PC-9 (cell line): ENCODE measurements around the gene LEFTY2. TPM values are rescaled to one million over a fixed set of nuclear protein-coding genes. Genes with fewer than 3 reads are reported as not detected.

Experiments used
- BruUV-seq: library from RNA; stranded (reverse); fragments of 400-500 nt; replicated peaks from 2 replicates; lab custom pipeline; 2021; lab: Mats Ljungman, UMichigan
- CTCF ChIA-PET: fragments of 300-600 bp; sonication (Branson Sonifier 250); formaldehyde crosslinking; loops from one replicate; lab custom pipeline; 2022; ENCODE audit warnings: antibody characterized with exemption; lab: Charles Lee
- POLR2A ChIA-PET: fragments of 300-600 bp; sonication (Branson Sonifier 250); formaldehyde crosslinking; loops from one replicate; lab custom pipeline; 2022; ENCODE audit warnings: antibody characterized with exemption; ENCODE audit not compliant: unreplicated experiment; lab: Charles Lee
- DNase-seq, 2 experiments: peaks; one replicate each; pipeline versions ENCODE4 v3.0.0 to v3.0.0-alpha.2; 2015 to 2022; ENCODE audit warnings: mixed read lengths in 1 of 2
- H2AFZ ChIP-seq: fragments of 200-600 bp; sonication (generic); 2 replicates; pipeline ENCODE4 v1.8.1; 2017; ENCODE audit warnings: antibody characterized with exemption
- H3F3A ChIP-seq: fragments of 200-600 bp; sonication (generic); 2 replicates; pipeline ENCODE4 v1.8.1; 2017; ENCODE audit warnings: antibody characterized with exemption, mild to moderate bottlenecking, low read depth; ENCODE audit not compliant: insufficient read depth
- H3K27ac ChIP-seq: fragments of 200-600 bp; sonication (generic); 2 replicates; pipeline ENCODE4 v1.6.1; 2016; ENCODE audit warnings: mixed run types
- H3K27me3 ChIP-seq: fragments of 200-600 bp; sonication (generic); 2 replicates; pipeline ENCODE4 v1.6.1; 2016; ENCODE audit warnings: low read depth, mixed run types; ENCODE audit not compliant: insufficient read depth
- H3K36me3 ChIP-seq: fragments of 200-600 bp; sonication (generic); 2 replicates; pipeline ENCODE4 v1.6.1; 2016; ENCODE audit warnings: low read depth, mixed run types
- H3K4me1 ChIP-seq: fragments of 200-600 bp; sonication (generic); replicated peaks from 2 replicates; pipeline ENCODE4 v1.6.1; 2016; ENCODE audit warnings: mixed run types; ENCODE audit not compliant: insufficient read depth
- H3K4me2 ChIP-seq: fragments of 200-600 bp; sonication (generic); 2 replicates; pipeline ENCODE4 v1.6.1; 2017; ENCODE audit warnings: mixed run types
- H3K4me3 ChIP-seq: fragments of 200-600 bp; sonication (generic); 2 replicates; pipeline ENCODE4 v1.6.1; 2016; ENCODE audit warnings: mixed run types
- H3K79me2 ChIP-seq: fragments of 200-600 bp; sonication (generic); 2 replicates; pipeline ENCODE4 v1.6.1; 2017; ENCODE audit warnings: low read depth, mixed run types
- H3K9me2 ChIP-seq: fragments of 200-600 bp; sonication (generic); 2 replicates; pipeline ENCODE4 v1.8.1; 2017; ENCODE audit warnings: mild to moderate bottlenecking; ENCODE audit not compliant: insufficient read depth
- H3K9me3 ChIP-seq: fragments of 200-600 bp; sonication (generic); 2 replicates; pipeline ENCODE4 v1.8.1; 2016; ENCODE audit warnings: low read depth; ENCODE audit not compliant: insufficient read depth
- H4K20me1 ChIP-seq: fragments of 200-600 bp; sonication (generic); 2 replicates; pipeline ENCODE4 v1.8.1; 2017; ENCODE audit not compliant: insufficient read depth
- CTCF ChIP-seq: fragments of 200-600 bp; sonication (generic); conservative IDR thresholded peaks from 2 replicates; pipeline ENCODE4 v1.6.1; 2017; ENCODE audit warnings: mixed run types, antibody characterized with exemption, mild to moderate bottlenecking, moderate library complexity
- EZH2 ChIP-seq: fragments of 200-600 bp; sonication (generic); IDR thresholded peaks from 2 replicates; pipeline ENCODE4 v1.8.0; 2017; ENCODE audit warnings: antibody characterized with exemption, low read depth
- intact Hi-C: fragments of 100-400 bp; cut with micrococcal nuclease; formaldehyde crosslinking; loops from one replicate; pipeline ENCODE4 v1.10.0; 2022; ENCODE audit not compliant: unreplicated experiment
- total RNA-seq: library from RNA; stranded (reverse); gene quantifications from 2 replicates; pipeline ENCODE4 v1.2.3, GENCODE V29; 2021

Gene LEFTY2
- total RNA-seq, 1 experiment from 2014 or later: not detected

GRCh38 chr1:225944387-225944786 lies 3.4 kb upstream of the LEFTY2 start:
- 0 out of 2 replicates have a peak, but pooled peaks cover 2% of the 10 kb centered on the region for H3K27me3 ChIP-seq
- no peaks in the 10 kb centered on the region for H3F3A ChIP-seq
- DNase-seq: no peak
- no TSS peak for BruUV-seq
- H3K4me2 ChIP-seq: no peak overlapping the region
- ChIA-PET POLR2A (no interaction called here), CTCF (no interaction called here)
- no peaks in the 10 kb centered on the region for H3K9me2 ChIP-seq
- TF ChIP-seq EZH2 (no peak), CTCF (no peak)
- H3K27ac ChIP-seq: no peak overlapping the region
- no peaks in the 10 kb centered on the region for H3K79me2 ChIP-seq
- H3K4me3 ChIP-seq: no peak overlapping the region
- no peak overlapping the region for H2AFZ ChIP-seq
- intact Hi-C loops: no loop called here
- no peaks in the 10 kb centered on the region for H3K36me3 ChIP-seq
- H3K4me1 ChIP-seq: no peaks in the 10 kb centered on the region
- no peaks in the 10 kb centered on the region for H3K9me3 ChIP-seq
- no peaks in the 10 kb centered on the region for H4K20me1 ChIP-seq

- H3K36me3 ChIP-seq: no peaks in the 10 kb centered on the region
- H3K4me2 ChIP-seq: no peak overlapping the region
- H4K20me1 ChIP-seq: no peaks in the 10 kb centered on the region
- H3K79me2 ChIP-seq: no peaks in the 10 kb centered on the region
- H3F3A ChIP-seq: no peaks in the 10 kb centered on the region
- H3K9me3 ChIP-seq: no peaks in the 10 kb centered on the region
- POLR2A ChIA-PET: no interaction called here
- 0 out of 2 replicates have a peak, but pooled peaks cover 2% of the 10 kb centered on the region for H3K27me3 ChIP-seq
- H3K4me3 ChIP-seq: no peak overlapping the region
- intact Hi-C loops: no loop called here
- TF ChIP-seq EZH2 (no peak), CTCF (no peak)
- H3K4me1 ChIP-seq: no peaks in the 10 kb centered on the region
- H3K27ac ChIP-seq: no peak overlapping the region
- BruUV-seq: no TSS peak
- no peak for DNase-seq
- CTCF ChIA-PET: no interaction called here
- no peaks in the 10 kb centered on the region for H3K9me2 ChIP-seq
- no peak overlapping the region for H2AFZ ChIP-seq
These were observed 2.6 kb upstream of the LEFTY2 start for GRCh38 chr1:225943582-225943981.

DNA sequence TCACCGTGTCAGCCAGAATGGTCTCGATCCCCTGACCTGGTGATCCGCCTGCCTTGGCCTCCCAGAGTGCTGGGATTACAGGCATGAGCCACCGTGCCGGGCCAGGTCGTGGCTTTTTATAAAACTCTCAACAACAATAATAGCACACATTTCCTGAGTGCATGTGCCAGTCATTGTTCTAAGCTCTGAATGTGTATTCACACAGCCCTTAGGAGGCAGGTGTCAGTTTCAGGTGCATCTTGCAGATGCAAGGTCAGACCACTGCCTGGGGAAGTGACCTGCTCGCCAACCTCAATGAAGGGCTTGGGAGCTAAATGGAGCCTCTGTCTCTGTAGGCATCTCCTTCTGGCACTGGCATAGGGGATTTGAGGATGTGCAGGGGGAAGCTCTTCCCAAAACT lies 1.6 kb upstream of the LEFTY2 start:
- no peaks in the 10 kb centered on the region for H3K9me2 ChIP-seq
- TF ChIP-seq CTCF (no peak), EZH2 (no peak)
- no peaks in the 10 kb centered on the region for H3K79me2 ChIP-seq
- intact Hi-C loops: no loop called here
- DNase-seq: no peak
- H2AFZ ChIP-seq: no peak overlapping the region
- no peaks in the 10 kb centered on the region for H3K36me3 ChIP-seq
- H3F3A ChIP-seq: no peaks in the 10 kb centered on the region
- no peaks in the 10 kb centered on the region for H3K9me3 ChIP-seq
- H3K4me2 ChIP-seq: no peak overlapping the region
- H3K27ac ChIP-seq: no peak overlapping the region
- H3K27me3 ChIP-seq: no peaks in the 10 kb centered on the region
- no peaks in the 10 kb centered on the region for H3K4me1 ChIP-seq
- BruUV-seq: no TSS peak
- CTCF ChIA-PET: no interaction called here
- H4K20me1 ChIP-seq: no peaks in the 10 kb centered on the region
- POLR2A ChIA-PET: interaction anchor here (0.6 kb wide), 1 partner anchor 154 kb away, joined by 3 read pairs; no protein-coding TSS in a partner anchor
- no peak overlapping the region for H3K4me3 ChIP-seq
